TTC549 (cell line): ENCODE measurements around the gene SETD7.

Experiments
- FAIRE-seq: peaks from 2 replicates; lab custom pipeline; 2012; peaks lifted over from hg19 to GRCh38; lab: Jason Lieb, UNC

SETD7 gene

DNA sequence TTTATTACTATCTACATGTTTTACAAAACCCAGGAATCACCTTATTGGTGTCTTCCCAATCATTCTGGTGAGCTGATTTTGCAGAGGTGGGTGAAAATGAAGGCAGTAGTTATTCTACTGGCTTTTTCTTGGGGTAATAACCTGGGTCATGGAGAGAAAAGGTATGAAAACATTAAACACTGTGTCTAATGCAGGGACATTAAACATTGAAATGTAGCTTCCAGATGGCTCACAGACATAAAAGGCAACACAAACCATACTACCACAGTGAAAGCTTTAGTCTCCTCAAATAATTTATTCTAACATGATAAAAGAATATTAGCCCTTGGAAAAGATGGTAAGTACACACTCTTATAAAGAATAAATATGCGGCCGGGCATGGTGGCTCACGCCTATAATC lies 8.0 kb downstream of the SETD7 start:
- no peak for FAIRE-seq

DNA sequence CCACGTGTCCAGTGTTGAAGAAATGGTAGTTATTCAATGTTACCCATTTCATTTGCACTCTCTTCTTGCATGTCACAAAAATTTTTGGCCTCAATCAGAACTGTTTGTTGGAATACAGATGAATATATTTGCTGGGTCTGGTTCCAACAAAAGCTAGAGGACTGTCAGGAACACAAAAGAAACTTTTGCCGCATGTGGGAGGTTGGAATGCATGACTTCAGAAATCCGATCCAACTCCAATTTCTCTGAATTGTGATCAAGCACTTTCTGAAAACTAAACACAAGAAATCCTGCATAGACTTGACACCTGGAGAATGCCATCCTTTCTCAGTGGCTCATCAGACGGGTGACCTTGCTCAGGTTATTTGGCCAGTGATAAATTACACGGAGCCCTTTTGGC lies 15.4 kb downstream of the SETD7 start:
- FAIRE-seq = no peak

DNA sequence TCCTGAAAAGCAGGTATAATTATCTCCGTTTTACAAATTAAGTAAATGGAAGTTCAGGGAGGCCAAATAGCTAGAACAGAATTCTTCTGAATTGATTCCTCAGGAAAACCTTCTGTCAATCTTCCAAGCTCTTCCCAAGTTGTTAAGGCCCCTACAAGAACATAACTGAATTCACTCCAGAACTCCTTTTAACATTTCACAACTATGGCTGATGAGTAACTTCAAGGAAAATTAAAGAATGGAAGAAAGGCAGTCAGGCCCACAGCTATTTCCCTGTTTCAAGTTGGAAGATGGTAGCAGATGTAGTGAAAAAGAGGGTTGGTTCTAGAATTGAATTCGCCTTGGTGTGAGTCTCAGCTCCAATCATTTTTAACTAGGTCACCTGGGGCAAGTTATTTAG lies 15.9 kb downstream of the SETD7 start:
- FAIRE-seq = no peak

DNA sequence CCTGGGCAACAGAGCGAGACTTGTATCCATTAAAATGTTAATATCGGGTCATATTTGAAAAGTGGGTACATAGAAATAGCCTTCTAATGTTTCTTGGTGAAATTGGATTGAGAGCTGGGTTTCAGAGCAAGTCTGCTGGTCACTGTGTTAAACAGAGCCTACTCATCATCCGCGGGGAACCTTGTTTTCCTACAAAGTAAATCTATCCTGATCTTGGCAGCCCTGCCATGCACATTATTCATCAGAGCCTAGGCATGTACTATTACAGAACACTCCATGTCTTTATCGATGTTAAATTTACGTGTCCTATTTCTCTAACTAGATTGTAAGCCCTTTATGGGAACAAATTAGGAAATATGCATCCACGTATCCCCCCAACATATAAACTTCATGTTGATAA lies 18.7 kb downstream of the SETD7 start:
- no peak for FAIRE-seq

DNA sequence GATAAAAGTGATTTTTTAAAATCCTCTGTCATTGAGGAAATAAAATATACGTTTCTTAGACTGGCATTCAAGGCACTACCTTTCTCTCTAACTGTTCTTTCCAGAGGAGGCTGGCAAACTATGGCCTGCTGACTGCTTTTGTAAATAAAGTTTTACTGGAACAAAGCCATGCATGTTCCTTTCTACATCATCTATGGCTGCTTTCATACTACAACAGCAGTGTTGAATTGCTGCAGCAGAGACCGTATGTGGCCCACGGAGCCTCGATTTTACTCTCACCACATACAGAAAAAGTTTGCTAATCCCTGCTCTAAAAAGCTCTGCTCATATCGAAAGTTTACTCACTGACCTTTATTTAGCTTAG lies 20.2 kb downstream of the SETD7 start:
- FAIRE-seq = no peak

DNA sequence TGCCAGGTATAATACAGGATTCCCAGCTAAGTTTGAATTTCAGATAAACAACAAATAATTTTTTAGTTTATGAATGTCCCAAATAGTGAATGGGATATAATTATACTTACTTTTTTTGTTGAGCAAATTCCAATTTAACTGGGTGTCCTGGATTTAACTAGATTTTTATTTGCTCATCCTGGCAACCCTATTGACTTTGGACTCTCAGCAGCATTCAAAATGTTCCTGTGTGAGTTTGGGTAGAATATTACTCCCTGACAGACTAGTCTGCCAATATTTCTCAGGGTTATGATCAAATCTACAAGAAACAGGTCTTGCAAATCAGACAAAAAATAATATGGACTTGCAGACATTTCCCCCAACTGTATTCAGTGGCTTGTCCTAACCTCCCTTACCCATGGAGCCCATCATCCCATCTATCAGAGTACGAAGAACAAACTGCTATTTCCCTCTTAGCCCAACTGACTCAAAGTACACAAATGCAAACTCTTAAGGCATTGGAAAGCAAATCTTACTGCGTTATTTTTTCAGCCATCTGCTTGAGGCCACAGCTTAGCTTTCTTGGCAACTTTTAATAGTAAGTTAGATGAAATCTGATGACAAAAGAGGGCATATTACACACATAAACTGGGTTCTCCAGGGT lies 20.7 kb downstream of the SETD7 start:
- no peak for FAIRE-seq

DNA sequence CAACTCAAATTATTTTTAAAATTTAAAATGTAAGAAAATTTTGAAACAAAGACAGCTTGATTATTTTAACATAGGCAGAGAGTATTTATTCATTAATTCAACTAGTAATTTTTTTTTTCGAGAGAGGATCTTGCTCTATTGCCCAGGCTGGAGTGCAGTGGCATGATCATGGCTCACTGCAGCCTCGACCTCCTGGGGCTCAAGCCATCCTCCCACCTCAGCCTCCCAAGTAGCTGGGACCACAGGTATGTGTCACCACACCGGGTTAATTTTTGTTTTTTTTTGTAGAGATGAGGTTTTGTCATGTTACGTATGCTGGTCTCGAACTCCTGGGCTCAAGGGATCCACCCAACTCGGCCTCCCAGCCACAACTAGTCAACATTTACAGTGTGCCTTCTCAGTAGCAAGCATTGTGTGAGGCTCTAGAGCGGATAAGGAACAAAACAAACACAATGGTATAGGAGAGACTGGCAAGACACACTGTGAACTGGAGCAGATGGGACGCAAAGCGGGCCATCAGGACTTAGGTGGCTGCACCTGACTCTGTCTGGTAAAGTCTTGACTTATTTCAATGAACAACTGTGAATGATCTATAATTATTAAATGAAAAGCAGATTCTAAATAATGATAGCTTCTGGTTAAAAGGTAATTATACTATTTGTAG lies 21.6 kb downstream of the SETD7 start:
- no peak for FAIRE-seq

DNA sequence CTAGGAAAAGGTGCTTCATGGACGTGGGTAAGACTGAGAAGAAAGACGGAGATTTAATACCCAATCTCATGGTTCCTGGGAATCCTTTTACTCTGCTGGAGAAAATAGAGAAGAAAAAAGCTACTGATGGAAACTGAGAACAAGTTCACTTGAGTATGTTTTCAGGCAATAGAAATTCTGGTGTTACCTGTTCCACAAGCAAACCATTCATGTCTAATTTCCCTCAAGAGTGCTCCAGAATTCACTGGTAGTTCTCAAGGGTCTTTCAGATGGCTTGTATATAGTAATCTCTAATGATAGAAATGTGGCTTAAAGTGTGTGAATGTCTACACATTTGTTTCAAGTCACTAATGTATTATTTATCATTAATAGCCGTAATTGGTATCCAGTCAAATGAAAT lies 22.5 kb downstream of the SETD7 start:
- no peak for FAIRE-seq

DNA sequence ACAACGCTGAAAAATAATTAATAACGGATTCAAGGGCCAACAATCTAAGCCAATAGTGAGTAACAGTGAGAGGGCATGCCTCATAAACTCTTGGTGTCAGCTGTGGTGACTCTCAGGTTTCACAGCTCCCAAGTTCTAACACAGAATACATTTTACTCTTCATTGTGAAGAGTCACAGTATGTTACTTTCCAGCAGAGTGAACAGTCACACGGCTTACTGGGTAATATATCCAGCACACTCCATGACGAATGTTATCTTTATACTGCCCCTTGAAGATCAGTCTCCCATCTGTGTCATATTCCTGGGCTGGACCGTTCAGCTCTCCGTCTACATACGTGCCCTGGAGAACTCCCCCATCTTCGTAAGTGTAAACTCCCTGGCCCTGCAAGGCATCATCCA lies 23.1 kb downstream of the SETD7 start:
- FAIRE-seq = no peak

DNA sequence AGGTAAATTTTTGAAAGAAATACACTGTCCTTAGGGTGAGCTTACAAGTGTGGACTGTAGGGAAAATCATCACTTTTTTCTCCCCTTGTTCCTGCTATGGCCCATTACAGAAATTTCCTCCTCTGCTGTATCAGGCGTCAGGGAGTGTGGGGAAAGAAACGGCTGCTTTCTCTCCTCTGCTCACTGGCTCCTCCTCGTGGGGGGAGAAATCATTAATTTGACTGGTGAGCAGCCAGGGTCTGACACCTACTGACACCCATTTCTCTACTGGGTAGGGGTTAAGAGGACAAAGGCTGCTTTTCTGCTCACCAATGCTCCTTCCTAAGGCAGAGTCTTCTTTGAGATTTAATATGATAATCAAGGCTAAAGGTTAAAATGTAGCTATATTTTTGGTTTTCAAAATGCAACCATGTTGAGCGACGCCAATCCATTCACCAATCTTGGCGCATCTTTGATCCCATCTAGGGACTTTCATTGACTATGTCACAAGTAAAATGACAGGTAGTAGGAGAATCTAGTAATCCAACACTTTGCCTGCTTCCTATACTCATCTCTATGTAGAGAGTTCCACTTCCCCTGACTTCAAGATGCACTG lies 25.1 kb downstream of the SETD7 start:
- no peak for FAIRE-seq

DNA sequence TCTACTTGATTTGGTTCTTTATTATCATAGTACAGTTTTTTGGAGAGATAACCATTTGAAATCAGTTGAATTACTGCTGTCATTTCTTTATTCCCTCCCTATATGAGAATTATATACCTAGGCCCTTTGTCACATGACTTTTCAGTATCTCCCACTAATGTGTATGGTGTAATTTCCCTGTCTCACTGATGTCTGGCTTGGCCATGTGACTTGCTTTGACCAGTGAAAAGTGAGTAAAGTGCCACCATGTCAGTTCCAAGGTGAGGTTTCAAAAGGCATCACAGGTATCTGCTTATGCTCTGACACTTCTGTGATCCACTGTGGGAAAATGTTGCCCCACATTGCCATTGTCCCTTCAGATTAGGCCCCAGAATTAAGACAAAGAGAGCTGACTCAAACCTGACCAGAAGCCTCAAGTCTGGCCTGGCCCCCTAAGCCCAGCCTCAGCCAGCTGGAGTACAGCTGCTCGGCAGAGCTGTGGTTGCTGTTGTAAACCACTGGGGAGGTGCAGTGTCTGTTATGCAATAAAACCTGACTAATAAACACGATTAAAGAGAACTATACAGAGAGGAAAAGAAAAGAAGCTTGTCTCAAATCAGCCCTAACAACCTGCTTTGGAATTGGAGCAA lies 27.5 kb downstream of the SETD7 start:
- FAIRE-seq = no peak

DNA sequence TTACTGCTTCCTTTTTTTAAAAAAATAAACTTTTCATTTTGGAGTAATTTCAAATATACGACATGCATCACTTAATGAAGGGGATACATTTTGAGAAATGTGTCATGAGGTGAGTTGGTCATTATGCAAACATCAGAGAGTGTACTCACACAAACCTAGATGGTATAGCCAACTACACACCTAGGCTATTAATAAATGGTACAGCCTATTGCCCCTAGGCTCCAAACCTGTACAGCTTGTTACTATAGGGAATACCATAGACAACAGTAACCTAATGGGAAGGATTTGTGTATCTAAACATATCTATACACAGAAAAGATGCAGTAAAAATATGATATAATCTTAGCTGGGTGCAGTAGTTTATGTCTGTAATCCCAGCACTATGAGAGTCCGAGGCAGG lies 29.1 kb downstream of the SETD7 start:
- no peak for FAIRE-seq

DNA sequence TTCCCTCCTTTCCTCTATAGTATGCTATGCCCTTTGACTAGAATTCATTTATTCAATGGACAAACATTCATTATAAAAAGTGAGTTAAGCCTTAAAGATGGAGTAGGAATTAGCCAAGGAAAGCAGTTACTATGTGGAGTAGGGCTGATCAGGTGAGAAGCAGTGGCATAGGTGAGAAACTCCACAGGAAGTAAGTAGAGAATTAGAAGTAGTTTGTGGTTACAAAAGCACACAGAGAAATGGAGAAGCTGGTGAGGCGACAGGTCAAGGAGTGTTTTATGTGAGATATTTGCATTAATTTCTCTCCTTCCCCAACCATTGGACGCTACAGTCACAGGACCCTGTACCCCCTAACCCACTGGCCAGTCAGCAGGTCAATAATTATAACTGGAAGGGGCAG lies 30.6 kb downstream of the SETD7 start:
- FAIRE-seq = no peak

DNA sequence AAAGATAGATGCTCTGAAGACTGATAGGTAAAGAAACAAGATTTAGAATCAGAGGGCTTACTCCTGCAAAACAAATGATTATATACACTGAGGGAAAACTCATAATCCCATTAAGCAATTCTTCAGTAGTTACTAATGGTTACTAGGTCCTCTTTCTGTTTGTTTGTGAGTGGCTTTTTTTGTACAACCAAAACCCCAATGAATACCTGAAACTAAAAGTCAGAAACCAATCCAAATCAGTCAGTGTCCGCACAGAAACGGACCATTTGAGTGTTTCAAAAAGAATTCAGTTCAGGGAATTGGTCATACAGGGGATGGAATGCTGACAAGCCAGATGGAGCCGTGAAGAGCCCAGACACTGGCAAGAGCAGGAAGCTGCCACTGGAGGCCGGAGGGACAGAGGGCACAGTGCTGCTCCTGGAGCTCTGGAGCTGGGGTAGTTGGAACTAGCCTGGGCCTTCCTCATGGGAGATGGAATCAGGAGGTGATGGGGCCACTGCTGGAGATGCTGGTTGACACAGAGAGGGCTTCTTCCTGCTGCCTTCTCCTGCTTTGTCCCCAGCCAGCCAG lies 31.9 kb downstream of the SETD7 start:
- no peak for FAIRE-seq

DNA sequence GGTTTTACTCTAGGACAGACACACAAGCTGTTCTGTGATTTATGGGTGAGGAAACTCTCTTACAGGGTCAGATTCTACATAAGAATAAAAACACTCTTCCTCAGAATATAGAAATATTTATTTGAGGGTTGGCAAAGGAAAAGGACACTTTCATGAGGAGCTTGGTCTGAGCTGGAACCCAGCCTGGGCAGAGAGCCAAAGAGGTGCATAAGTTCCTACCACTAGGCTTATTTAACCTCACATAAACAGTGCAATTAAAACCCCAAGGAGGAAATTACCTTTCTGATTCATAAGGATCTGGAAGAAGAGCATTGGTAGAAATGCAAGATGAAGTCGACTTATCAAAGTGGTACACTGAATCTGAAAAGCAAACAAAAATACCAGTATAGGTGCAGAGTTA lies 32.9 kb downstream of the SETD7 start:
- no peak for FAIRE-seq

DNA sequence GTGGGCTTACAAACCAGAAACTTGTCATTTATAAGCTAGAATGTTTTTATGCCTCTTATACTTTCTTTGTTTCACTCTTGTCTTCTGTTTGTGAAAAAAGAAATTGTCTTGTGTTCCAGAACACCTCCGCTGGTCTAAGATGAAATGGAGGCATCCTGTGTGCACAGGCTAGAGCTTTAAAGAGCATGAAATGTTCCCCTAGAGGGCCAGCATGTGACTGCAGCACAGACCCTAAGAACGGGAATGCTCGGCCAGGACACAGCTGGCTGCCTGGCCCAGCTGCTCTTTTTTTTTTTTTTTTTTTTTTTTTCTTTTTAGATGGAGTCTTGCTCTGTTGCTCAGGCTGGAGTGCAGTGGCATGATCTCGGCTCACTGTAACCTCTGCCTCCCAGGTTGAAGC lies 33.6 kb downstream of the SETD7 start:
- no peak for FAIRE-seq

DNA sequence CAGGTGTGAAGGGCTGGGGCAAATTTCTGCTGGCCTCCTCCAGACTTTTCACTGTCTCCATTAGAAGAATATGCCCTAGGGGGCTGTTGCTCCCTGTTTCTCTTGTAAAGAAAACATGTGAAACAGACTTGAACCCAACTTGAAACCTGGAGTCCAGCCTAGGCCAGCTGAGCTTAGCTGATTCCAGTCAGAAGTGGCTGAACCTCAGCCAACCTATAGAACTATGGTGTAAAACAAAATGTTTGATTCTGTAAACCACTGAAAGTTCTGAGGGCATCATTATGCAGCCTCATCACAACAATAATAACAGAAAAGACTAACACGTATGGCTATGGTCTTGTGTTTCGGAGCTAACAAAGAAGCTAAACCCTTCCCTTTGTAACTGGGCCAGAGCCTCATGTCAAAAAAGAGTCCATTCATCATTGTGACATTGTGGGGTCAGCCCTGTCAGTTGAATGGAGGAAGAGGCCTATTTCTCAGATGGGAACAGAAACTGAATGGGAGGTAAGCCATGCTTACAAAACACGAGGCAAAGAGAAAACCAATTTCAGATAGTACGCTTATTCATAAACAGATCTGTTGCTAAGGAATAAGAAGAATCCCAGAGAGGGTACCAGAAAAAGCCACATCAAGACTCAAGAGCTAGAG lies 34.1 kb downstream of the SETD7 start:
- FAIRE-seq = no peak

DNA sequence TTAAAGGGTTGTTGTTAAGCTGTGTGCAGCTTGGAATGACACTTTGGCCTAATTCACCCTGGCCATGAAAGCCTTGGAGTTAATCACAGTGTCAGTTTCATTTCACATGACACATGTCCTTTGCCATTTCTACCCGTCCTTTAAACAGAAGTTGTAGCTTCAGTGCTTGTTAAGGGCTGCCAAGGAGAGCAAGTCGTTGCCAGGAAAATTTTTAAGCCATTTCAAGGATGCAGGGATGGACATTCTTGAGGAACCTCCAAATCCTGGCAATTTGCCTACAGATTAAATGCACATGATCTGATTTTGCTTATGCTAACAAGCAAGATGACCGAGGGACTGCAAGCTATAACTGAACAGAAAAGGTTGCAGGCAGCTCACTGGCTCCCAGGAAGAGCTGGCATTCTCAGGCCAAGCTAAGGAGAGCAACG lies 40.5 kb downstream of the SETD7 start:
- FAIRE-seq = no peak

DNA sequence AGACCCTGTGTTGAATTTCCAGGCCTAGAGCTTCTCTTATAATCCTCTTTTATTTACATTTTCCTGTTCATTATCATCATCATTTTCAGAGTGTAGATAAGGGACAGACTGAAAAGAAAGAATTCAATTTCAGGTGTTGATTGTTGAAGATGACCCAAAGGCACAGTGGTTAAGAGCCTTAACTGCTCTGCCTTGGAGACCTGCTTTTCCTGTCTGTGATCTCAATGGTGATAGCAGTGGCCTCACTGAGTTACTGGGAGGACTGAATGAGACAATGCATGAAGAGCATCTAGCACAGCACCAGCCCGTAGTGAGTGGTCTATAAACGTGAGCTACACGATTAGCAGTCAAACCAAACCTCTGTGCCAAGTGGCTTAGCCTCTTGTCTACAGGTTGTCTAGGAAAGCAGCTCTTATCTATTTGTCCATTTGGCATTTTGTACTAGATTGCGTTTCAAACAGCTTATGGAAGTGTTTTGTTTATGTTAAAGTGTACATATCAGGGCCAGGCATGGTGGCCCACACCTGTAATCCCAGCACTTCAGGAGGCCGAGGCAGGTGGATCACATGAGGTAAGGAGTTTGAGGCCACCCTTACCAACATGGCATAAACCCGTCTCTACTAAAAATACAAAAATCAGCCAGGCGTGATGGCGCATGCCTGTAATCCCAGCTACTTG lies 41.5 kb downstream of the SETD7 start:
- FAIRE-seq = no peak

DNA sequence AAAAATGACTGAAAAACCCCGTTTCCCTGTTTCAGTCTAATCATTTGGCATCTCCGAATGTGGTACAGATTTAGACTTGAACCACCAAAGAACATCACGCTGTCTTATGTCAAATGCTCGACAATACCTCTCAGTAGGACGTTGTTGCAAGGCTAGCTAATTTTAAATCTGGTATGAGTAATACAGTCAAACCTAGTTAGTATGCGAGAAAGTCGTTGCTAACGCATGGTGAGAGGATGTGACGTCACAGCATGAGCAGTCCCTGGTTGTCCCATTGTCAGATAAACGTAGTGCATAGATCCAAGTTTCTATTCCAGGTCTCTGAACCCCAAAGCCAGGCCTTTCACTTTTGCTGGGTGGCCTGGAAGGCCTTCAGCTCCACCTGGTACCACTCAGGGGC lies 44.7 kb downstream of the SETD7 start:
- no peak for FAIRE-seq

DNA sequence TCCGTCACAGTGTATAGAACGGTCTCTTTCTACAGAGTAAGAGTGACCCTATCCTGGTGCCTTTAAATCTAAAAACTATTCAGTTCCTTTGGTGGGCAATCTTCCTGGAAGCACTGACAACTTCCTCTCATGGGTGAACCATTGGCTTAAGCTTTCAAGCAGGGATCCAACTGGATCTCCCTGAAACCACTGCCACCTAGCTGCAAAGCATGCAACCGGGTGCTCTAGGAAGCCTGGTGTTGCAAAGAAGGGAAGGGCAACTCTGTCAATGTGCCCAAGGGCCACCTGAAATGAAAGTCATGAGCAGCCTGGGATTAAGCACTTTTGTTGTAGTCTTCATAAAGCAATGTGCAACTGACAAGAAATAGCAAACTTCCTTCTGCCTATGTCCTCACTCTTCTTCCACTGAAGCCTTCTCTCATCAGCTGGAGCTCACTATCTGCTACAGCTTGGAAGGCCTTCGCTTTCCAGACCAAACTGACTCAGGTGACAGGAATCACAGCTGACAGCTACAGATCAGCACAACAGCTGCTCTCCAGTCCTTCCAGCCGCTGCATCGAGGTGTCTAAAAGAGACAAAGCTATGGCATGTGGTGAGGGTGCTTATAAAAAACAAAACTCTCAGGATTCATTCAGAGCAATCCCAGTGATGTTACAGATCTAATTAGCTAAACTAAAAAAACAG lies 46.1 kb downstream of the SETD7 start:
- no peak for FAIRE-seq
